HL-60 (cell line): ENCODE measurements around the gene MMP28.

Experiments used
- CTCF ChIP-seq: IDR thresholded peaks from one replicate; pipeline ENCODE4 v1.5.1; 2011; ENCODE audit warnings: low read length, control low read depth, inconsistent platforms; ENCODE audit not compliant: insufficient read depth
- GABPA ChIP-seq: IDR thresholded peaks from 2 replicates; pipeline ENCODE4 v1.6.1; 2012; ENCODE audit warnings: low read depth
- POLR2AphosphoS5 ChIP-seq: IDR thresholded peaks from 2 replicates; pipeline ENCODE4 v1.6.1; 2012; ENCODE audit warnings: low read depth
- REST ChIP-seq: IDR thresholded peaks from 2 replicates; pipeline ENCODE4 v1.6.1; 2012; ENCODE audit warnings: low read depth; ENCODE audit not compliant: insufficient replicate concordance
- SPI1 ChIP-seq: IDR thresholded peaks from 2 replicates; pipeline ENCODE4 v1.6.1; 2012; ENCODE audit warnings: low read depth, mild to moderate bottlenecking, borderline replicate concordance

- no peak for TF ChIP-seq POLR2AphosphoS5
- no peak for TF ChIP-seq CTCF
- TF ChIP-seq REST = no peak
- TF ChIP-seq GABPA = no peak
- TF ChIP-seq SPI1 = no peak
Measured at GRCh38 chr17:35745246-35745645, 50.2 kb downstream of the MMP28 start.
